CD4-positive, alpha-beta T cell treated with Interleukin-17A for 1 hour (primary cell): ENCODE data around the gene RERG.
"Not testable (repeated sequence)": the region's sequence is repeated elsewhere in the genome, so short reads cannot be mapped to it uniquely, and the experiment has no call there.

ENCODE experiments used
- DNase-seq: peaks from one replicate; pipeline ENCODE4 v3.0.0-alpha.2; 2020

The RERG gene

GRCh38 chr12:15220915-15221885 lies at the start of gene RERG:
Gene RERG (minus strand): TSS chr12:15221417. CDS start chr12:15217489, 3,928 bp downstream.
- DNase-seq = peak; percentile 62

GRCh38 chr12:15270591-15270990 lies 49.4 kb upstream of the RERG start:
- DNase-seq = no peak

- DNase-seq = peak; percentile 61
These were observed 47.8 kb upstream of the RERG start for GRCh38 chr12:15268927-15269552.

GRCh38 chr12:15268309-15268708 lies 47.1 kb upstream of the RERG start:
- no peak for DNase-seq

GRCh38 chr12:15265875-15266274 lies 44.7 kb upstream of the RERG start:
- DNase-seq = no peak

- no peak for DNase-seq
These were observed 35.5 kb upstream of the RERG start for GRCh38 chr12:15256761-15257160.

- no peak for DNase-seq
These were observed 32.8 kb upstream of the RERG start for GRCh38 chr12:15253990-15254389.

- DNase-seq = no peak
These were observed 23.7 kb upstream of the RERG start for GRCh38 chr12:15244926-15245325.

- DNase-seq = no peak
These were observed 23.1 kb upstream of the RERG start for GRCh38 chr12:15244341-15244740.

GRCh38 chr12:15243102-15243501 lies 21.9 kb upstream of the RERG start:
- DNase-seq = no peak

GRCh38 chr12:15240898-15241297 lies 19.7 kb upstream of the RERG start:
- no peak for DNase-seq

GRCh38 chr12:15234508-15234907 lies 13.3 kb upstream of the RERG start:
- DNase-seq = no peak

GRCh38 chr12:15234011-15234410 lies 12.8 kb upstream of the RERG start:
- DNase-seq = no peak

GRCh38 chr12:15232959-15233358 lies 11.7 kb upstream of the RERG start:
- no peak for DNase-seq

GRCh38 chr12:15231493-15231892 lies 10.3 kb upstream of the RERG start:
- no peak for DNase-seq

GRCh38 chr12:15230751-15231150 lies 9.5 kb upstream of the RERG start:
- DNase-seq = no peak

- no peak for DNase-seq
These were observed 8.9 kb upstream of the RERG start for GRCh38 chr12:15230137-15230536.

- peak; percentile 8 for DNase-seq
These were observed 5.9 kb upstream of the RERG start for GRCh38 chr12:15227004-15227679.

GRCh38 chr12:15225863-15226218 lies 4.6 kb upstream of the RERG start:
- DNase-seq = not testable (repeated sequence)

- no peak for DNase-seq
These were observed 4.1 kb upstream of the RERG start for GRCh38 chr12:15225136-15225862.

GRCh38 chr12:15222219-15222618 lies 1.0 kb upstream of the RERG start:
- DNase-seq = no peak

- no peak for DNase-seq
These were observed 766 bp downstream of the RERG start for GRCh38 chr12:15220451-15220850.

GRCh38 chr12:15218794-15219193 lies 2.4 kb downstream of the RERG start:
- no peak for DNase-seq
